T-helper 2 cell treated with Interferon-gamma antibody and Interleukin-4, amounts not matched to agents 5 μg/mL and 100 μg/mL, for 36 hours (primary cell): ENCODE data around the gene JRKL.
"Not testable (repeated sequence)": the region's sequence is repeated elsewhere in the genome, so short reads cannot be mapped to it uniquely, and the experiment has no call there.

Source experiments
- DNase-seq: peaks from one replicate; pipeline ENCODE4 v3.0.0; 2021; ENCODE audit warnings: low spot score
- H3K27ac Mint-ChIP-seq: one replicate; pipeline ENCODE4 v1.8.0; 2021; ENCODE audit warnings: mild to moderate bottlenecking, mixed read lengths
- H3K27me3 Mint-ChIP-seq: one replicate; pipeline ENCODE4 v1.8.0; 2021; ENCODE audit warnings: low read depth, mixed read lengths
- H3K36me3 Mint-ChIP-seq: one replicate; pipeline ENCODE4 v1.8.0; 2021; ENCODE audit warnings: low read depth, mixed read lengths
- H3K4me1 Mint-ChIP-seq: one replicate; pipeline ENCODE4 v1.8.0; 2021; ENCODE audit warnings: low read depth, mixed read lengths
- H3K4me3 Mint-ChIP-seq: one replicate; pipeline ENCODE4 v1.8.0; 2022; ENCODE audit warnings: mild to moderate bottlenecking, moderate library complexity, mixed read lengths
- H3K9me3 Mint-ChIP-seq: one replicate; pipeline ENCODE4 v1.8.0; 2021; ENCODE audit warnings: mixed read lengths

The JRKL gene

GRCh38 chr11:96376796-96377195, 13.0 kb upstream of the JRKL start:
- no peaks in the 10 kb centered on the region for H3K27me3 Mint-ChIP-seq
- no peak for DNase-seq
- no peaks in the 10 kb centered on the region for H3K9me3 Mint-ChIP-seq
- peaks cover 5% of the 10 kb centered on the region for H3K4me1 Mint-ChIP-seq
- H3K4me3 Mint-ChIP-seq: no peak overlapping the region
- H3K27ac Mint-ChIP-seq: no peak overlapping the region
- H3K36me3 Mint-ChIP-seq: peaks cover 34% of the 10 kb centered on the region

GRCh38 chr11:96384156-96384555, 5.7 kb upstream of the JRKL start:
- H3K27ac Mint-ChIP-seq: peak overlapping the region; percentile 64
- H3K9me3 Mint-ChIP-seq: no peaks in the 10 kb centered on the region
- peaks cover 36% of the 10 kb centered on the region for H3K36me3 Mint-ChIP-seq
- no peak for DNase-seq
- H3K27me3 Mint-ChIP-seq: no peaks in the 10 kb centered on the region
- peaks cover 37% of the 10 kb centered on the region for H3K4me1 Mint-ChIP-seq
- H3K4me3 Mint-ChIP-seq: peak overlapping the region; percentile 63

GRCh38 chr11:96385187-96385586, 4.6 kb upstream of the JRKL start:
- H3K4me1 Mint-ChIP-seq: peaks cover 37% of the 10 kb centered on the region
- H3K27ac Mint-ChIP-seq: no peak overlapping the region
- H3K36me3 Mint-ChIP-seq: peaks cover 28% of the 10 kb centered on the region
- H3K27me3 Mint-ChIP-seq: no peaks in the 10 kb centered on the region
- H3K9me3 Mint-ChIP-seq: no peaks in the 10 kb centered on the region
- H3K4me3 Mint-ChIP-seq: peak overlapping the region; percentile 5
- DNase-seq: no peak

GRCh38 chr11:96388891-96389719, 708 bp upstream of the JRKL start:
- peak overlapping the region; percentile 92 for H3K4me3 Mint-ChIP-seq
- H3K4me1 Mint-ChIP-seq: peaks cover 50% of the 10 kb centered on the region
- H3K27me3 Mint-ChIP-seq: no peaks in the 10 kb centered on the region
- H3K36me3 Mint-ChIP-seq: peaks cover 29% of the 10 kb centered on the region
- peak overlapping the region; percentile 94 for H3K27ac Mint-ChIP-seq
- no peak for DNase-seq
- no peaks in the 10 kb centered on the region for H3K9me3 Mint-ChIP-seq

- H3K36me3 Mint-ChIP-seq: peaks cover 19% of the 10 kb centered on the region
- H3K9me3 Mint-ChIP-seq: no peaks in the 10 kb centered on the region
- H3K4me1 Mint-ChIP-seq: peaks cover 43% of the 10 kb centered on the region
- H3K27me3 Mint-ChIP-seq: no peaks in the 10 kb centered on the region
- DNase-seq: no peak
- H3K27ac Mint-ChIP-seq: peak overlapping the region; percentile 94
- peak overlapping the region; percentile 92 for H3K4me3 Mint-ChIP-seq
Measured at GRCh38 chr11:96390488-96390792, 627 bp downstream of the JRKL start.

- no peak overlapping the region for H3K27ac Mint-ChIP-seq
- peaks cover 17% of the 10 kb centered on the region for H3K36me3 Mint-ChIP-seq
- H3K4me3 Mint-ChIP-seq: peak overlapping the region; percentile 92
- no peak for DNase-seq
- no peaks in the 10 kb centered on the region for H3K9me3 Mint-ChIP-seq
- H3K4me1 Mint-ChIP-seq: peaks cover 41% of the 10 kb centered on the region
- H3K27me3 Mint-ChIP-seq: no peaks in the 10 kb centered on the region
Measured at GRCh38 chr11:96391698-96392307, 2.0 kb downstream of the JRKL start.

GRCh38 chr11:96393753-96394348, 4.0 kb downstream of the JRKL start:
- Mint-ChIP-seq H3K27ac (no peak overlapping the region), H3K4me1 (peaks cover 24% of the 10 kb centered on the region), H3K4me3 (no peak overlapping the region), H3K36me3 (peaks cover 14% of the 10 kb centered on the region), H3K9me3 (no peaks in the 10 kb centered on the region), H3K27me3 (no peaks in the 10 kb centered on the region)
- no peak for DNase-seq

- H3K36me3 Mint-ChIP-seq: peaks cover 14% of the 10 kb centered on the region
- peaks cover 23% of the 10 kb centered on the region for H3K4me1 Mint-ChIP-seq
- H3K27me3 Mint-ChIP-seq: no peaks in the 10 kb centered on the region
- H3K27ac Mint-ChIP-seq: no peak overlapping the region
- no peaks in the 10 kb centered on the region for H3K9me3 Mint-ChIP-seq
- no peak for DNase-seq
- H3K4me3 Mint-ChIP-seq: no peak overlapping the region
Measured at GRCh38 chr11:96394773-96395172, 5.0 kb downstream of the JRKL start.

- Mint-ChIP-seq H3K4me3 (no peak overlapping the region), H3K36me3 (peaks cover 2% of the 10 kb centered on the region), H3K27ac (no peak overlapping the region), H3K27me3 (no peaks in the 10 kb centered on the region), H3K4me1 (peaks cover 9% of the 10 kb centered on the region), H3K9me3 (no peaks in the 10 kb centered on the region)
- DNase-seq: no peak
Measured at GRCh38 chr11:96396637-96397036, 6.8 kb downstream of the JRKL start.

GRCh38 chr11:96397863-96398262, 8.1 kb downstream of the JRKL start:
- Mint-ChIP-seq H3K27me3 (peaks cover 7% of the 10 kb centered on the region), H3K27ac (no peak overlapping the region), H3K4me3 (no peak overlapping the region), H3K36me3 (no peaks in the 10 kb centered on the region), H3K4me1 (peaks cover 4% of the 10 kb centered on the region), H3K9me3 (no peaks in the 10 kb centered on the region)
- no peak for DNase-seq

- H3K4me1 Mint-ChIP-seq: peaks cover 2% of the 10 kb centered on the region
- no peak overlapping the region for H3K4me3 Mint-ChIP-seq
- DNase-seq: no peak
- no peak overlapping the region for H3K27ac Mint-ChIP-seq
- H3K27me3 Mint-ChIP-seq: peaks cover 16% of the 10 kb centered on the region
- H3K9me3 Mint-ChIP-seq: no peaks in the 10 kb centered on the region
- H3K36me3 Mint-ChIP-seq: no peaks in the 10 kb centered on the region
Measured at GRCh38 chr11:96400697-96401096, 10.9 kb downstream of the JRKL start.

- not testable (repeated sequence) for DNase-seq, H3K27me3 Mint-ChIP-seq, H3K4me1 Mint-ChIP-seq, H3K36me3 Mint-ChIP-seq, H3K9me3 Mint-ChIP-seq, H3K27ac Mint-ChIP-seq
- H3K4me3 Mint-ChIP-seq: peak overlapping the region; percentile 55
Measured at GRCh38 chr11:96411412-96411811, 21.6 kb downstream of the JRKL start.

- Mint-ChIP-seq H3K27ac (no peak overlapping the region), H3K9me3 (no peaks in the 10 kb centered on the region), H3K4me3 (no peak overlapping the region), H3K27me3 (peaks cover 8% of the 10 kb centered on the region), H3K4me1 (no peaks in the 10 kb centered on the region), H3K36me3 (no peaks in the 10 kb centered on the region)
- DNase-seq: no peak
Measured at GRCh38 chr11:96412761-96413381, 23.1 kb downstream of the JRKL start.

- DNase-seq: no peak
- Mint-ChIP-seq H3K4me3 (no peak overlapping the region), H3K4me1 (no peaks in the 10 kb centered on the region), H3K9me3 (no peaks in the 10 kb centered on the region), H3K27ac (no peak overlapping the region), H3K36me3 (no peaks in the 10 kb centered on the region), H3K27me3 (peaks cover 11% of the 10 kb centered on the region)
Measured at GRCh38 chr11:96413408-96413807, 23.6 kb downstream of the JRKL start.
